ENCODE measurements around the gene C1orf210. TPM values are rescaled to one million over a fixed set of nuclear protein-coding genes. Genes with fewer than 3 reads are reported as not detected.

The C1orf210 gene
- polyA plus RNA-seq, 2 of the 4 experiments (the other 2 are of a cell fraction), result not detected

GRCh38 chr1:43299101-43299500 lies 13.7 kb upstream of the C1orf210 start (continued):
- TF ChIP-seq POLR2AphosphoS2 (conservative IDR thresholded peaks at IDR 0.05; ENCODE audit: low read length), result no peak
- TF ChIP-seq ZC3H11A (IDR thresholded peaks at IDR 0.05), result no peak

GRCh38 chr1:43298055-43298454 lies 12.7 kb upstream of the C1orf210 start:
- no peak for TF ChIP-seq SREBF2 (IDR thresholded peaks at IDR 0.05)
- no peak for TF ChIP-seq NPAS2 (CRISPR knock-in tag; IDR thresholded peaks at IDR 0.05; ENCODE audit: borderline replicate concordance)
- no peak for TF ChIP-seq BHLHE40 (IDR thresholded peaks at IDR 0.05; ENCODE audit: low read depth, low read length)
- no peak for TF ChIP-seq MAX (IDR thresholded peaks at IDR 0.05)
- no peak for TF ChIP-seq HDAC2 (IDR thresholded peaks at IDR 0.05)
- TF ChIP-seq CHD4 (IDR thresholded peaks at IDR 0.05; ENCODE audit: borderline replicate concordance), result no peak
- TF ChIP-seq SMC3 (IDR thresholded peaks at IDR 0.05), result no peak
- H3K4me3 ChIP-seq, result no peak overlapping the region
- no peaks in the 10 kb centered on the region for H3K9me3 ChIP-seq
- no peak overlapping the region for H3K4me2 ChIP-seq
- no peak overlapping the region for H3K27ac ChIP-seq
- POLR2A ChIA-PET, result no interaction called here
- CTCF ChIA-PET, result no interaction called here
- WGBS (ENCODE audit: missing lambda C conversion rate), result 78% methylated on average over 1 of the region's 1 CpG
- FAIRE-seq, result no peak
- ATAC-seq, result no peak
- no peak for DNase-seq (ENCODE audit: low read depth in 1 of 2, low spot score in 1 of 2)
- peaks cover 8% of the 10 kb centered on the region; the same call in 1 of the 3 replicates for H3K4me1 ChIP-seq

GRCh38 chr1:43296207-43296606 lies 10.8 kb upstream of the C1orf210 start:
- FAIRE-seq (no peak), DNase-seq (ENCODE audit: low read depth in 1 of 2, low spot score in 1 of 2) (no peak), ATAC-seq (no peak)
- no peak for TF ChIP-seq BHLHE40 (IDR thresholded peaks at IDR 0.05; ENCODE audit: low read depth, low read length)
- TF ChIP-seq CEBPB (IDR thresholded peaks at IDR 0.05), result no peak
- TF ChIP-seq NPAS2 (CRISPR knock-in tag; IDR thresholded peaks at IDR 0.05; ENCODE audit: borderline replicate concordance), result no peak
- TF ChIP-seq KDM1A (IDR thresholded peaks at IDR 0.05; ENCODE audit: low read depth), result no peak
- TF ChIP-seq SREBF2 (IDR thresholded peaks at IDR 0.05), result no peak
- TF ChIP-seq ATOH8 (CRISPR knock-in tag; IDR thresholded peaks at IDR 0.05; ENCODE audit: low read depth), result no peak
- TF ChIP-seq FOXS1 (CRISPR knock-in tag; IDR thresholded peaks at IDR 0.05), result no peak
- no peak for TF ChIP-seq HOXB5 (CRISPR knock-in tag; IDR thresholded peaks at IDR 0.05)
- no peak for TF ChIP-seq PHF8 (IDR thresholded peaks at IDR 0.05; ENCODE audit: borderline replicate concordance, low read depth)
- TF ChIP-seq HES2 (IDR thresholded peaks at IDR 0.05), result no peak
- TF ChIP-seq TFCP2L1 (CRISPR knock-in tag; IDR thresholded peaks at IDR 0.05), result no peak
- TF ChIP-seq E2F6 (IDR thresholded peaks at IDR 0.05; ENCODE audit: borderline replicate concordance, low read depth), result no peak
- no peak for TF ChIP-seq RCOR1 (IDR thresholded peaks at IDR 0.05; ENCODE audit: low read depth, low read length)
- TF ChIP-seq POLR2AphosphoS2 (conservative IDR thresholded peaks at IDR 0.05; ENCODE audit: low read length), result no peak
- Histone ChIP-seq H3K4me3 (no peak overlapping the region), H3K4me2 (no peak overlapping the region), H3K4me1 (peaks cover 8% of the 10 kb centered on the region; the same call in 1 of the 3 replicates), H3K27ac (no peak overlapping the region), H3K9me3 (no peaks in the 10 kb centered on the region)
- ChIA-PET POLR2A (no interaction called here), CTCF (no interaction called here)
- 43% methylated on average over 1 of the region's 1 CpG for whole genome bisulfite sequencing (ENCODE audit: missing lambda C conversion rate)

- no peak for DNase-seq (ENCODE audit: low read depth in 1 of 2, low spot score in 1 of 2)
- no peak overlapping the region for H3K4me2 ChIP-seq
- FAIRE-seq, result no peak
- ChIA-PET POLR2A (interaction anchor here (0.5 kb wide), 1 partner anchor 73 kb away, joined by 3 read pairs; no protein-coding TSS in a partner anchor), CTCF (no interaction called here)
- peaks cover 8% of the 10 kb centered on the region; the same call in 1 of the 3 replicates for H3K4me1 ChIP-seq
- WGBS (ENCODE audit: missing lambda C conversion rate), result 93% methylated on average over 6 of the region's 8 CpGs
- H3K4me3 ChIP-seq, result no peak overlapping the region
- no peak for TF ChIP-seq HEYL (CRISPR knock-in tag; IDR thresholded peaks at IDR 0.05)
- H3K27ac ChIP-seq, result no peak overlapping the region
- ATAC-seq, result no peak
- H3K9me3 ChIP-seq, result no peaks in the 10 kb centered on the region
These were observed 9.4 kb upstream of the C1orf210 start for GRCh38 chr1:43294761-43295160.
